Fibroblast of peridontal ligament (primary cell): ENCODE results near the gene SLC25A12.
"Not testable (repeated sequence)": the region's sequence is repeated elsewhere in the genome, so short reads cannot be mapped to it uniquely, and the experiment has no call there.

Experiments
- DNase-seq: peaks from one replicate; pipeline ENCODE4 v3.0.0-alpha.2; 2010; ENCODE audit errors: extremely low read depth

The SLC25A12 gene

GRCh38 chr2:171893824-171894611, at the start of gene SLC25A12:
Gene SLC25A12, minus strand, starts transcription at chr2:171894244. Its CDS starts 30 bp downstream, at chr2:171894214.
- peak; percentile 65 for DNase-seq

- DNase-seq: no peak
Measured at GRCh38 chr2:171941316-171941699, 47.3 kb upstream of the SLC25A12 start.

GRCh38 chr2:171939743-171940071, 45.7 kb upstream of the SLC25A12 start:
- DNase-seq: no peak

- DNase-seq: no peak
Measured at GRCh38 chr2:171939058-171939742, 45.2 kb upstream of the SLC25A12 start.

- no peak for DNase-seq
Measured at GRCh38 chr2:171930385-171930784, 36.3 kb upstream of the SLC25A12 start.

GRCh38 chr2:171924170-171924942, 30.3 kb upstream of the SLC25A12 start:
- peak; percentile 18 for DNase-seq

GRCh38 chr2:171923206-171923605, 29.2 kb upstream of the SLC25A12 start:
- DNase-seq: peak; percentile 62

GRCh38 chr2:171922230-171923022, 28.4 kb upstream of the SLC25A12 start, which contains the start of gene HAT1:
Gene HAT1, plus strand, starts transcription at chr2:171922461. Its CDS starts 40 bp downstream, at chr2:171922501.
- DNase-seq: peak; percentile 98

- DNase-seq: no peak
Measured at GRCh38 chr2:171921970-171922229, 27.9 kb upstream of the SLC25A12 start.

GRCh38 chr2:171919453-171919852, 25.4 kb upstream of the SLC25A12 start:
- DNase-seq: no peak

GRCh38 chr2:171913517-171913916, 19.5 kb upstream of the SLC25A12 start:
- no peak for DNase-seq

- DNase-seq: no peak
Measured at GRCh38 chr2:171910494-171910893, 16.4 kb upstream of the SLC25A12 start.

- DNase-seq: no peak
Measured at GRCh38 chr2:171909266-171909665, 15.2 kb upstream of the SLC25A12 start.

GRCh38 chr2:171908235-171908634, 14.2 kb upstream of the SLC25A12 start:
- no peak for DNase-seq

- no peak for DNase-seq
Measured at GRCh38 chr2:171902840-171903420, 8.9 kb upstream of the SLC25A12 start.

- not testable (repeated sequence) for DNase-seq
Measured at GRCh38 chr2:171899623-171900282, 5.7 kb upstream of the SLC25A12 start.

GRCh38 chr2:171895786-171896185, 1.7 kb upstream of the SLC25A12 start:
- peak; percentile 56 for DNase-seq

GRCh38 chr2:171894612-171894947, 536 bp upstream of the SLC25A12 start:
- DNase-seq: no peak

GRCh38 chr2:171893196-171893823, 734 bp downstream of the SLC25A12 start:
- peak; percentile 50 for DNase-seq

- DNase-seq: no peak
Measured at GRCh38 chr2:171889808-171890207, 4.2 kb downstream of the SLC25A12 start.

GRCh38 chr2:171889333-171889732, 4.7 kb downstream of the SLC25A12 start:
- no peak for DNase-seq
